GM10248 (cell line): ENCODE results near the gene SNRPA1.
"Not testable (repeated sequence)": the region's sequence is repeated elsewhere in the genome, so short reads cannot be mapped to it uniquely, and the experiment has no call there.

Experiments
- CTCF ChIA-PET: fragments of 300-600 bp; sonication (Branson Sonifier 250); formaldehyde crosslinking; extraction: SDS; loops from one replicate; lab custom pipeline; 2021; ENCODE audit warnings: antibody characterized with exemption; lab: Yijun Ruan, JAX
- POLR2A ChIA-PET: fragments of 350-650 bp; sonication (Branson Sonifier 250); formaldehyde crosslinking; extraction: SDS; loops from one replicate; lab custom pipeline; 2020; ENCODE audit warnings: antibody characterized with exemption; lab: Yijun Ruan, JAX
- DNase-seq: peaks from one replicate; pipeline ENCODE4 v3.0.0; 2012; ENCODE audit errors: extremely low spot score
- TF ChIP-seq, protein P1 (sequence below): IDR thresholded peaks from 2 replicates; pipeline ENCODE4 v1.5.1; 2012; ENCODE audit warnings: mild to moderate bottlenecking, low read depth; ENCODE audit errors: extremely low read depth, missing control alignments, control extremely low read depth

The SNRPA1 gene

GRCh38 chr15:101294731-101295606 is at the start of gene SNRPA1:
SNRPA1 (minus strand) TSS chr15:101295248; CDS start chr15:101295178, 70 bp downstream.
- peak; percentile 98 for DNase-seq
- TF ChIP-seq, protein P1, sequence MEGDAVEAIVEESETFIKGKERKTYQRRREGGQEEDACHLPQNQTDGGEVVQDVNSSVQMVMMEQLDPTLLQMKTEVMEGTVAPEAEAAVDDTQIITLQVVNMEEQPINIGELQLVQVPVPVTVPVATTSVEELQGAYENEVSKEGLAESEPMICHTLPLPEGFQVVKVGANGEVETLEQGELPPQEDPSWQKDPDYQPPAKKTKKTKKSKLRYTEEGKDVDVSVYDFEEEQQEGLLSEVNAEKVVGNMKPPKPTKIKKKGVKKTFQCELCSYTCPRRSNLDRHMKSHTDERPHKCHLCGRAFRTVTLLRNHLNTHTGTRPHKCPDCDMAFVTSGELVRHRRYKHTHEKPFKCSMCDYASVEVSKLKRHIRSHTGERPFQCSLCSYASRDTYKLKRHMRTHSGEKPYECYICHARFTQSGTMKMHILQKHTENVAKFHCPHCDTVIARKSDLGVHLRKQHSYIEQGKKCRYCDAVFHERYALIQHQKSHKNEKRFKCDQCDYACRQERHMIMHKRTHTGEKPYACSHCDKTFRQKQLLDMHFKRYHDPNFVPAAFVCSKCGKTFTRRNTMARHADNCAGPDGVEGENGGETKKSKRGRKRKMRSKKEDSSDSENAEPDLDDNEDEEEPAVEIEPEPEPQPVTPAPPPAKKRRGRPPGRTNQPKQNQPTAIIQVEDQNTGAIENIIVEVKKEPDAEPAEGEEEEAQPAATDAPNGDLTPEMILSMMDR, result no peak
- ChIA-PET CTCF (interaction anchor here (1.1 to 8.1 kb wide), 7 partner anchors 9 to 346 kb away, joined by 3 to 89 read pairs (median 3); no protein-coding TSS in a partner anchor), POLR2A (interaction anchor here (0.7 kb wide), 2 partner anchors 12 to 242 kb away, joined by 3 read pairs; no protein-coding TSS in a partner anchor)

DNA sequence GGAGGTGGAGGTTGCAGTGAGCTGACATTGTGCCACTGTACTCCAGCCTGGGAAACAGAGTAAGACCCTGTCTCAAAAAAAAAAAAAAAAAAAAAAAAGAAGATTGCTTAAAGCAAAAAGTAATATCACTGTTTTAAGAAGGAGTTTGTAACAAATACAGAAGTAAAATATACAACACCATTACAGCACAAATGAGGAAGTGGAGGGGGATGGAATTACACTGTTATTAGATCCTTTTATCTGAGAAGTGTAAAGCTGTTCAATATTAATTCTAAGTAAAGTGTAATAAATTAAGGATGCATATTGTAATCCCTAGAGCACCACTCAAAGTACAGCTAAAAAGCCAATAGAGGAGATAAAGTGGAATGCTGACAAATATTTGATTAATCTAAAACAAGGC is 47.0 kb upstream of the SNRPA1 start:
- POLR2A ChIA-PET, result no interaction called here
- no peak for DNase-seq
- CTCF ChIA-PET, result interaction anchor here (1.5 kb wide), 1 partner anchor 20 kb away, joined by 4 read pairs; no protein-coding TSS in a partner anchor
- TF ChIP-seq, protein P1, result no peak

DNA sequence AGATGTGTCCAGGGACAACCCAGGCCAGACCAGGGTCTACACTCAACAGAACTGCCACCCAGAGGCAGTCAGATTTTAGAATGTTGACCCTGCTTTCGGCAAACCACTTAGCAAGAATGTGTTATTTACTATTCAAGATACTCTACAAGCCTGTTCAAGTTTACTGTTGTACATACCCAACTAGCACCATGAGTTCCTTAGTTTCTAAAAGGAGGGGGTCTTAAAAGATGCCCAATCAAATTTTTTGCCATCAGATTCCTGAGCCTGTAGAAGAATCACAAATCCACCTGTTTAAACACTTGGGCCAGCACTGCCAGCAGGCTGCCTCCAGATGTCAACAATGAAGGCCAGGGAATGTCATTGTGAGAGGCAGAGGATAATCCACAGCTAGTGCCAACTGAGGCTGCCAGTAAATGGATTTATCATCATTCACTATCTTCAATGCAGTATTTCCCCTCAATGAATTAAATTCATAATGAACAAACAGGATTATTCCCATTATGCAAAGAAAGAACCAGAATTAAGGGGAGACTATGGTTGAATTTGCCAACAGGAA is 43.5 kb upstream of the SNRPA1 start:
- ChIA-PET CTCF (interaction anchor here (1.5 kb wide), 1 partner anchor 10 kb away, joined by 6 read pairs; no protein-coding TSS in a partner anchor), POLR2A (no interaction called here)
- no peak for DNase-seq
- TF ChIP-seq, protein P1, result no peak

- DNase-seq, result no peak
- TF ChIP-seq, protein P1, result no peak
- ChIA-PET CTCF (interaction anchor here (1.5 kb wide), 1 partner anchor 10 kb away, joined by 6 read pairs; no protein-coding TSS in a partner anchor), POLR2A (no interaction called here)
These were observed 42.9 kb upstream of the SNRPA1 start for GRCh38 chr15:101337976-101338375.

- CTCF ChIA-PET, result interaction anchor here (1.6 kb wide), 1 partner anchor 11 kb away, joined by 3 read pairs; no protein-coding TSS in a partner anchor
- POLR2A ChIA-PET, result not testable (repeated sequence)
- peak; percentile 63 for DNase-seq
These were observed 39.1 kb upstream of the SNRPA1 start for GRCh38 chr15:101333907-101334789.

GRCh38 chr15:101332061-101332467 is 37.0 kb upstream of the SNRPA1 start:
- DNase-seq, result no peak
- POLR2A ChIA-PET, result no interaction called here
- CTCF ChIA-PET, result no interaction called here
- TF ChIP-seq, protein P1, result no peak
